HEK293T (cell line): ENCODE results near the gene PZP.

Experiments
- ARNT ChIP-seq: fragments of 450-650 bp; IDR thresholded peaks from 2 replicates; pipeline ENCODE4 v1.6.1; 2017; ENCODE audit warnings: mild to moderate bottlenecking
- BHLHE40 ChIP-seq: fragments of 450-650 bp; IDR thresholded peaks from 2 replicates; pipeline ENCODE4 v1.6.1; 2016; ENCODE audit warnings: mild to moderate bottlenecking, moderate library complexity, borderline replicate concordance
- ELF4 ChIP-seq: fragments of 450-650 bp; IDR thresholded peaks from 2 replicates; pipeline ENCODE4 v1.6.1; 2017; ENCODE audit warnings: antibody characterized with exemption
- FOXA1 ChIP-seq: fragments of 450-650 bp; IDR thresholded peaks from 2 replicates; pipeline ENCODE4 v1.6.1; 2016; ENCODE audit warnings: mild to moderate bottlenecking
- FOXK2 ChIP-seq: fragments of 450-650 bp; IDR thresholded peaks from 2 replicates; pipeline ENCODE4 v1.6.1; 2016; ENCODE audit warnings: mild to moderate bottlenecking
- FOXM1 ChIP-seq: fragments of 450-650 bp; IDR thresholded peaks from 2 replicates; pipeline ENCODE4 v1.6.1; 2017; ENCODE audit warnings: mild to moderate bottlenecking, borderline replicate concordance
- HDGF ChIP-seq: fragments of 450-650 bp; IDR thresholded peaks from 2 replicates; pipeline ENCODE4 v1.6.1; 2017; ENCODE audit warnings: antibody characterized with exemption, borderline replicate concordance
- L3MBTL2 ChIP-seq: fragments of 450-650 bp; conservative IDR thresholded peaks from 2 replicates; pipeline ENCODE4 v1.6.1; 2016; ENCODE audit warnings: mild to moderate bottlenecking
- NFRKB ChIP-seq: fragments of 450-650 bp; IDR thresholded peaks from 2 replicates; pipeline ENCODE4 v1.6.1; 2016; ENCODE audit warnings: mild to moderate bottlenecking, moderate library complexity
- SP1 ChIP-seq: fragments of 450-650 bp; IDR thresholded peaks from 2 replicates; pipeline ENCODE4 v1.6.1; 2017
- SUZ12 ChIP-seq: fragments of 450-650 bp; IDR thresholded peaks from 2 replicates; pipeline ENCODE4 v1.6.1; 2016; ENCODE audit warnings: mild to moderate bottlenecking
- ZNF384 ChIP-seq: fragments of 450-650 bp; IDR thresholded peaks from 2 replicates; pipeline ENCODE4 v1.6.1; 2016
- TF ChIP-seq, protein P1 (sequence below): fragments of 450-650 bp; IDR thresholded peaks from 2 replicates; pipeline ENCODE4 v1.6.1; 2016

GRCh38 chr12:9106067-9106466 is 102.1 kb downstream of the PZP start:
- TF ChIP-seq L3MBTL2 (no peak), ZNF384 (no peak), FOXA1 (no peak), NFRKB (no peak), BHLHE40 (no peak), SP1 (no peak), ARNT (no peak), FOXM1 (no peak), HDGF (no peak), SUZ12 (no peak), ELF4 (no peak), FOXK2 (no peak)
- TF ChIP-seq, protein P1, sequence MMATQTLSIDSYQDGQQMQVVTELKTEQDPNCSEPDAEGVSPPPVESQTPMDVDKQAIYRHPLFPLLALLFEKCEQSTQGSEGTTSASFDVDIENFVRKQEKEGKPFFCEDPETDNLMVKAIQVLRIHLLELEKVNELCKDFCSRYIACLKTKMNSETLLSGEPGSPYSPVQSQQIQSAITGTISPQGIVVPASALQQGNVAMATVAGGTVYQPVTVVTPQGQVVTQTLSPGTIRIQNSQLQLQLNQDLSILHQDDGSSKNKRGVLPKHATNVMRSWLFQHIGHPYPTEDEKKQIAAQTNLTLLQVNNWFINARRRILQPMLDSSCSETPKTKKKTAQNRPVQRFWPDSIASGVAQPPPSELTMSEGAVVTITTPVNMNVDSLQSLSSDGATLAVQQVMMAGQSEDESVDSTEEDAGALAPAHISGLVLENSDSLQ = no peak
